GM23248 (cell line): Measurements from ENCODE around the gene SOD3. TPM values are rescaled to one million over a fixed set of nuclear protein-coding genes. Genes with fewer than 3 reads are reported as not detected.

ENCODE experiments used
- DNase-seq: peaks from one replicate; pipeline ENCODE4 v3.0.0-alpha.2; 2015
- H2AFZ ChIP-seq: fragments of 200-600 bp; sonication (generic); 2 replicates; pipeline ENCODE4 v1.6.1; 2016; ENCODE audit warnings: antibody characterized with exemption
- H3F3A ChIP-seq: fragments of 200-600 bp; sonication (generic); 2 replicates; pipeline ENCODE4 v1.6.1; 2016; ENCODE audit warnings: mild to moderate bottlenecking, antibody characterized with exemption, mixed run types; ENCODE audit not compliant: insufficient read depth
- H3K27ac ChIP-seq: fragments of 200-600 bp; sonication (generic); 2 replicates; pipeline ENCODE4 v1.5.1; 2016; ENCODE audit warnings: mild to moderate bottlenecking
- H3K27me3 ChIP-seq: fragments of 200-600 bp; sonication (generic); replicated peaks from 2 replicates; pipeline ENCODE4 v1.6.1; 2016; ENCODE audit warnings: mild to moderate bottlenecking; ENCODE audit not compliant: insufficient read depth
- H3K36me3 ChIP-seq: fragments of 200-600 bp; sonication (generic); 2 replicates; pipeline ENCODE4 v1.6.1; 2016; ENCODE audit warnings: low read depth, mild to moderate bottlenecking
- H3K4me1 ChIP-seq: fragments of 200-600 bp; sonication (generic); 2 replicates; pipeline ENCODE4 v1.6.1; 2016; ENCODE audit warnings: mild to moderate bottlenecking; ENCODE audit not compliant: insufficient read depth
- H3K4me2 ChIP-seq: fragments of 200-600 bp; sonication (generic); one replicate; pipeline ENCODE4 v1.6.1; 2016; ENCODE audit warnings: mild to moderate bottlenecking; ENCODE audit not compliant: unreplicated experiment
- H3K4me3 ChIP-seq: fragments of 200-600 bp; sonication (generic); 2 replicates; pipeline ENCODE4 v1.5.1; 2016; ENCODE audit warnings: mild to moderate bottlenecking
- H3K79me2 ChIP-seq: fragments of 200-600 bp; sonication (generic); 2 replicates; pipeline ENCODE4 v1.6.1; 2016; ENCODE audit warnings: mild to moderate bottlenecking; ENCODE audit not compliant: insufficient read depth
- H3K9ac ChIP-seq: fragments of 200-600 bp; sonication (generic); 2 replicates; pipeline ENCODE4 v1.6.1; 2016; ENCODE audit warnings: mild to moderate bottlenecking
- H3K9me2 ChIP-seq: fragments of 200-600 bp; sonication (generic); 2 replicates; pipeline ENCODE4 v1.6.1; 2016; ENCODE audit warnings: mixed run types, mild to moderate bottlenecking, moderate library complexity; ENCODE audit not compliant: insufficient read depth
- H3K9me3 ChIP-seq: fragments of 200-600 bp; sonication (generic); one replicate; pipeline ENCODE4 v1.6.1; 2017; ENCODE audit warnings: low read depth
- H4K20me1 ChIP-seq: fragments of 200-600 bp; sonication (generic); 2 replicates; pipeline ENCODE4 v1.6.0; 2016; ENCODE audit not compliant: insufficient read depth
- EZH2 ChIP-seq: fragments of 200-600 bp; sonication (generic); IDR thresholded peaks from 2 replicates; pipeline ENCODE4 v1.6.1; 2018; ENCODE audit warnings: antibody characterized with exemption, mild to moderate bottlenecking; ENCODE audit not compliant: insufficient read depth, poor library complexity, severe bottlenecking
- EZH2phosphoT487 ChIP-seq: fragments of 200-600 bp; sonication (generic); IDR thresholded peaks from 2 replicates; pipeline ENCODE4 v1.6.1; 2018; ENCODE audit warnings: antibody characterized with exemption, moderate library complexity, mild to moderate bottlenecking, low read depth; ENCODE audit not compliant: insufficient read depth
- WGBS, 2 experiments: methylation state at CpG; one replicate each; pipeline ENCODE4 v1.1.6; 2015 to 2017; ENCODE audit warnings: low lambda C conversion rate in 2 of 2, low coverage in 1 of 2; ENCODE audit errors: missing lambda C conversion rate in 2 of 2; 5-methylcytosine and 5-hydroxymethylcytosine counted together
- in situ Hi-C: fragments of 300-500 bp; cut with MboI; formaldehyde crosslinking; loops from 2 replicates; pipeline ENCODE4 v1.15.0; 2020
- polyA plus RNA-seq: library from polyadenylated mRNA; unstranded; fragments of >200 nt; fragmentation: Nextera tagmentation; extraction: Ambion mirVana; gene quantifications from 2 replicates; pipeline ENCODE4 v1.2.1, GENCODE V29; 2016
- small RNA-seq: library from RNA; depleted of rRNA; stranded (forward); fragments of <200 nt; gene quantifications from one replicate; pipeline ENCODE3, GENCODE V24; 2014; ENCODE audit warnings: low read depth, low replicate concordance
- total RNA-seq: library from RNA; depleted of rRNA; stranded (reverse); fragments of >200 nt; shearing (Covaris generic); gene quantifications from 2 replicates; pipeline ENCODE4 v1.2.3, GENCODE V29; 2014; rRNA removed

SOD3 gene
- total and polyA plus RNA-seq, 2 experiments from 2014 or later = 8.2 to 10.1 TPM

- Histone ChIP-seq H3F3A (0 out of 2 replicates have a peak, but pooled peaks cover 2% of the 10 kb centered on the region), H3K9ac (no peak overlapping the region), H3K27ac (no peak overlapping the region), H3K4me2 (no peak overlapping the region), H3K4me3 (no peak overlapping the region), H3K27me3 (no peaks in the 10 kb centered on the region), H3K9me2 (no peaks in the 10 kb centered on the region), H3K36me3 (0 out of 2 replicates have a peak, but pooled peaks cover 2% of the 10 kb centered on the region), H4K20me1 (no peaks in the 10 kb centered on the region), H3K4me1 (peaks cover 5% of the 10 kb centered on the region), H3K9me3 (no peaks in the 10 kb centered on the region), H2AFZ (no peak overlapping the region), H3K79me2 (no peaks in the 10 kb centered on the region)
- in situ Hi-C loops = no loop called here
- TF ChIP-seq EZH2 = no peak
- no peak for TF ChIP-seq EZH2phosphoT487
- whole genome bisulfite sequencing, 2 experiments = 97 to 98% methylated on average over 8 of the region's 8 CpGs
- DNase-seq = no peak
These were observed 49.8 kb downstream of the SOD3 start for GRCh38 chr4:24845132-24845531.

GRCh38 chr4:24845902-24846301 lies 50.5 kb downstream of the SOD3 start:
- 97 to 98% methylated on average over 5 of the region's 5 CpGs for WGBS, 2 experiments
- Histone ChIP-seq H3K79me2 (no peaks in the 10 kb centered on the region), H3F3A (peaks cover 9% of the 10 kb centered on the region; the same call in 1 of the 2 replicates), H3K9me2 (no peaks in the 10 kb centered on the region), H4K20me1 (no peaks in the 10 kb centered on the region), H3K4me1 (peaks cover 12% of the 10 kb centered on the region), H3K9me3 (no peaks in the 10 kb centered on the region), H3K27me3 (no peaks in the 10 kb centered on the region), H2AFZ (no peak overlapping the region), H3K4me2 (no peak overlapping the region), H3K27ac (no peak overlapping the region), H3K36me3 (no peaks in the 10 kb centered on the region), H3K9ac (no peak overlapping the region), H3K4me3 (no peak overlapping the region)
- TF ChIP-seq EZH2phosphoT487 = no peak
- no peak for TF ChIP-seq EZH2
- in situ Hi-C loops = no loop called here
- no peak for DNase-seq

DNA sequence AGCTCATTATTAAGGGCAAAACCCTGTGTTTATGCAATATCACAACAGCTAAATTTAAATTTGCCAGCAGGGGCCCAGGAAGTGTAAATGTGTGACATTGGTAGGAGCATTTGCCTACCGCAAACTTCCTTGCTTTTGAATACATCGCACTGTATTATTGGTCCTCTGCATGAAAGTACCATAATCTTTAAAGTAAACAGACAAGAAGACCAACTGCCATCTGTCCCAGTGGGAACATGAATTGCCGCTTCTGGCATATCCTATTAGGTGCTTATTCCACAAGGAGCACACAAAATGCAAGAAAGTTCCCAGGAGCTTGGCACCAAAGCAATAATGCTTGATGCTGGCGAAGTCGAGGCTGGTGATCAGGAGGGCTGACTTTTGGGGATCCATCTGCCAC lies 51.3 kb downstream of the SOD3 start:
- Histone ChIP-seq H3K4me2 (no peak overlapping the region), H2AFZ (no peak overlapping the region), H3K4me3 (no peak overlapping the region), H3K9ac (no peak overlapping the region), H3F3A (peaks cover 17% of the 10 kb centered on the region), H3K9me3 (no peaks in the 10 kb centered on the region), H3K27ac (no peak overlapping the region), H3K9me2 (no peaks in the 10 kb centered on the region), H3K27me3 (no peaks in the 10 kb centered on the region), H4K20me1 (no peaks in the 10 kb centered on the region), H3K4me1 (peaks cover 20% of the 10 kb centered on the region), H3K79me2 (no peaks in the 10 kb centered on the region), H3K36me3 (no peaks in the 10 kb centered on the region)
- DNase-seq = no peak
- TF ChIP-seq EZH2phosphoT487 = no peak
- TF ChIP-seq EZH2 = no peak
- in situ Hi-C loops = no loop called here
- WGBS, 2 experiments = 94 to 98% methylated on average over 5 of the region's 5 CpGs

- Histone ChIP-seq H4K20me1 (no peaks in the 10 kb centered on the region), H3K79me2 (no peaks in the 10 kb centered on the region), H3K9ac (no peak overlapping the region), H3K36me3 (no peaks in the 10 kb centered on the region), H3K27me3 (no peaks in the 10 kb centered on the region), H3K9me3 (no peaks in the 10 kb centered on the region), H3F3A (peaks cover 32% of the 10 kb centered on the region), H3K4me2 (no peak overlapping the region), H3K27ac (no peak overlapping the region), H3K4me3 (no peak overlapping the region), H3K4me1 (peaks cover 34% of the 10 kb centered on the region), H2AFZ (no peak overlapping the region), H3K9me2 (no peaks in the 10 kb centered on the region)
- DNase-seq = no peak
- 52 to 54% methylated on average over 4 of the region's 4 CpGs for WGBS, 2 experiments
- in situ Hi-C loops = no loop called here
- TF ChIP-seq EZH2 (no peak), EZH2phosphoT487 (no peak)
These were observed 54.0 kb downstream of the SOD3 start for GRCh38 chr4:24849351-24849750.

GRCh38 chr4:24849756-24850155 lies 54.4 kb downstream of the SOD3 start:
- peak; percentile 35 for DNase-seq
- Histone ChIP-seq H3K4me3 (no peak overlapping the region), H3K27ac (no peak overlapping the region), H3F3A (peaks cover 32% of the 10 kb centered on the region), H3K27me3 (no peaks in the 10 kb centered on the region), H4K20me1 (no peaks in the 10 kb centered on the region), H3K9me3 (no peaks in the 10 kb centered on the region), H3K79me2 (no peaks in the 10 kb centered on the region), H3K9ac (no peak overlapping the region), H3K4me1 (peaks cover 34% of the 10 kb centered on the region), H2AFZ (no peak overlapping the region), H3K9me2 (no peaks in the 10 kb centered on the region), H3K36me3 (no peaks in the 10 kb centered on the region), H3K4me2 (no peak overlapping the region)
- 32 to 48% methylated on average over 2 of the region's 2 CpGs for WGBS, 2 experiments
- no peak for TF ChIP-seq EZH2
- no peak for TF ChIP-seq EZH2phosphoT487
- in situ Hi-C loops = no loop called here

Small RNAs within 50 kb of the gene (small RNA-seq; reads per million reads assigned to genes)
- gene AC006390.1 = not detected

Other genes with a start within 250 kb of the SOD3 start
- gene DHX15, start 211.0 kb upstream of the SOD3 start, total RNA-seq = 117 and 132 TPM in 2 replicates
- gene DHX15, start 211.0 kb upstream of the SOD3 start, polyA plus RNA-seq = 80.4 and 81.2 TPM in 2 replicates
- 5.8 and 6.1 TPM in 2 replicates for gene CCDC149, start 117.5 kb downstream of the SOD3 start, total RNA-seq
- 8.3 and 9.7 TPM in 2 replicates for gene CCDC149, start 117.5 kb downstream of the SOD3 start, polyA plus RNA-seq
- gene LGI2, start 235.4 kb downstream of the SOD3 start, total RNA-seq = not detected in 2 replicates
- gene LGI2, start 235.4 kb downstream of the SOD3 start, polyA plus RNA-seq = not detected in 2 replicates